ENCODE measurements around the gene MTF1. TPM values are rescaled to one million over a fixed set of nuclear protein-coding genes. Genes with fewer than 3 reads are reported as not detected.
A peak's percentile ranks its signal among the peaks of the same experiment; 100 is the strongest.
"Not testable (repeated sequence)": the region's sequence is repeated elsewhere in the genome, so short reads cannot be mapped to it uniquely, and the experiment has no call there.

Gene MTF1
- total RNA-seq, 3 donors from 2014 or later: 36.4 to 50.1 (median 49.1) TPM

- peaks cover 31% of the 10 kb centered on the region for H3K4me1 Mint-ChIP-seq (ENCODE audit: low read depth)
- ATAC-seq (no peak), DNase-seq (no peak)
- no peaks in the 10 kb centered on the region for H3K9me3 Mint-ChIP-seq
- H3K36me3 Mint-ChIP-seq (ENCODE audit: insufficient read depth): peaks cover 29% of the 10 kb centered on the region
- peak overlapping the region; percentile 90 for H3K4me3 Mint-ChIP-seq
- H3K27me3 Mint-ChIP-seq (ENCODE audit: low read depth): no peaks in the 10 kb centered on the region
These were observed 52.2 kb downstream of the MTF1 start for GRCh38 chr1:37807220-37807554.

GRCh38 chr1:37802439-37802838 lies 57.0 kb downstream of the MTF1 start:
- no peak for ATAC-seq
- no peaks in the 10 kb centered on the region for H3K9me3 Mint-ChIP-seq
- no peak for DNase-seq
- no peak overlapping the region for H3K4me3 Mint-ChIP-seq
- H3K36me3 Mint-ChIP-seq (ENCODE audit: insufficient read depth): peaks cover 52% of the 10 kb centered on the region
- H3K27me3 Mint-ChIP-seq (ENCODE audit: low read depth): no peaks in the 10 kb centered on the region
- H3K4me1 Mint-ChIP-seq (ENCODE audit: low read depth): peaks cover 15% of the 10 kb centered on the region

GRCh38 chr1:37797750-37798345 lies 61.5 kb downstream of the MTF1 start:
- H3K36me3 Mint-ChIP-seq (ENCODE audit: insufficient read depth): peaks cover 29% of the 10 kb centered on the region
- no peak overlapping the region for H3K4me3 Mint-ChIP-seq
- peaks cover 12% of the 10 kb centered on the region for H3K4me1 Mint-ChIP-seq (ENCODE audit: low read depth)
- H3K27me3 Mint-ChIP-seq (ENCODE audit: low read depth): peaks cover 9% of the 10 kb centered on the region
- ATAC-seq (no peak), DNase-seq (no peak)
- H3K9me3 Mint-ChIP-seq: no peaks in the 10 kb centered on the region

- peaks cover 12% of the 10 kb centered on the region for H3K4me1 Mint-ChIP-seq (ENCODE audit: low read depth)
- DNase-seq (no peak), ATAC-seq (no peak)
- no peaks in the 10 kb centered on the region for H3K9me3 Mint-ChIP-seq
- H3K4me3 Mint-ChIP-seq: peak overlapping the region; percentile 76
- H3K36me3 Mint-ChIP-seq (ENCODE audit: insufficient read depth): peaks cover 17% of the 10 kb centered on the region
- peaks cover 29% of the 10 kb centered on the region for H3K27me3 Mint-ChIP-seq (ENCODE audit: low read depth)
These were observed 63.9 kb downstream of the MTF1 start for GRCh38 chr1:37795340-37796125.

GRCh38 chr1:37794372-37795339 lies 64.7 kb downstream of the MTF1 start:
- peaks cover 12% of the 10 kb centered on the region for H3K4me1 Mint-ChIP-seq (ENCODE audit: low read depth)
- ATAC-seq: peak; percentile 38 to 56
- peak overlapping the region; percentile 76 for H3K4me3 Mint-ChIP-seq
- H3K36me3 Mint-ChIP-seq (ENCODE audit: insufficient read depth): peaks cover 10% of the 10 kb centered on the region
- peaks cover 32% of the 10 kb centered on the region for H3K27me3 Mint-ChIP-seq (ENCODE audit: low read depth)
- DNase-seq: no peak
- H3K9me3 Mint-ChIP-seq: no peaks in the 10 kb centered on the region

GRCh38 chr1:37793773-37794371 lies 65.5 kb downstream of the MTF1 start, which contains the start of gene MANEAL:
TSS of gene MANEAL (plus strand) at chr1:37793847. CDS start at chr1:37794183, 336 bp downstream.
- peaks cover 12% of the 10 kb centered on the region for H3K4me1 Mint-ChIP-seq (ENCODE audit: low read depth)
- peaks cover 32% of the 10 kb centered on the region for H3K27me3 Mint-ChIP-seq (ENCODE audit: low read depth)
- H3K9me3 Mint-ChIP-seq: no peaks in the 10 kb centered on the region
- peaks cover 5% of the 10 kb centered on the region for H3K36me3 Mint-ChIP-seq (ENCODE audit: insufficient read depth)
- DNase-seq (no peak), ATAC-seq (peak; percentile 80 to 83)
- H3K4me3 Mint-ChIP-seq: peak within 1 kb of the TSS; percentile 76

GRCh38 chr1:37792943-37793686 lies 66.3 kb downstream of the MTF1 start:
- Mint-ChIP-seq H3K4me1 (ENCODE audit: low read depth) (peaks cover 12% of the 10 kb centered on the region), H3K9me3 (no peaks in the 10 kb centered on the region), H3K27me3 (ENCODE audit: low read depth) (peaks cover 34% of the 10 kb centered on the region), H3K4me3 (peak overlapping the region; percentile 51), H3K36me3 (ENCODE audit: insufficient read depth) (peaks cover 2% of the 10 kb centered on the region)
- ATAC-seq (no peak), DNase-seq (no peak)

GRCh38 chr1:37782491-37782890 lies 76.9 kb downstream of the MTF1 start:
- H3K27me3 Mint-ChIP-seq (ENCODE audit: low read depth): peaks cover 12% of the 10 kb centered on the region
- no peaks in the 10 kb centered on the region for H3K9me3 Mint-ChIP-seq
- H3K4me1 Mint-ChIP-seq (ENCODE audit: low read depth): peaks cover under 1% of the 10 kb centered on the region
- H3K4me3 Mint-ChIP-seq: no peak overlapping the region
- DNase-seq (no peak), ATAC-seq (no peak)
- H3K36me3 Mint-ChIP-seq (ENCODE audit: insufficient read depth): no peaks in the 10 kb centered on the region

GRCh38 chr1:37778654-37779053 lies 80.7 kb downstream of the MTF1 start:
- DNase-seq (no peak), ATAC-seq (no peak)
- H3K27me3 Mint-ChIP-seq (ENCODE audit: low read depth): peaks cover 4% of the 10 kb centered on the region
- H3K36me3 Mint-ChIP-seq (ENCODE audit: insufficient read depth): no peaks in the 10 kb centered on the region
- H3K9me3 Mint-ChIP-seq: no peaks in the 10 kb centered on the region
- no peak overlapping the region for H3K4me3 Mint-ChIP-seq
- H3K4me1 Mint-ChIP-seq (ENCODE audit: low read depth): peaks cover 6% of the 10 kb centered on the region

GRCh38 chr1:37776946-37777516 lies 82.4 kb downstream of the MTF1 start:
- Mint-ChIP-seq H3K27me3 (ENCODE audit: low read depth) (peaks cover 11% of the 10 kb centered on the region), H3K36me3 (ENCODE audit: insufficient read depth) (no peaks in the 10 kb centered on the region), H3K4me1 (ENCODE audit: low read depth) (peaks cover 6% of the 10 kb centered on the region), H3K4me3 (no peak overlapping the region), H3K9me3 (no peaks in the 10 kb centered on the region)
- DNase-seq (no peak), ATAC-seq (peak; percentile 51 to 67)

- not testable (repeated sequence) for H3K4me1 Mint-ChIP-seq (ENCODE audit: low read depth)
These were observed 88.0 kb downstream of the MTF1 start for GRCh38 chr1:37771440-37771839.

GRCh38 chr1:37767488-37767887 lies 91.9 kb downstream of the MTF1 start:
- peaks cover 14% of the 10 kb centered on the region for H3K4me1 Mint-ChIP-seq (ENCODE audit: low read depth)
- no peaks in the 10 kb centered on the region for H3K36me3 Mint-ChIP-seq (ENCODE audit: insufficient read depth)

More at GRCh38 chr1:37771440-37771839, 88.0 kb downstream of the MTF1 start:
- not testable (repeated sequence) for H3K36me3 Mint-ChIP-seq (ENCODE audit: insufficient read depth); ATAC-seq; H3K9me3 Mint-ChIP-seq; DNase-seq; H3K4me3 Mint-ChIP-seq
- H3K27me3 Mint-ChIP-seq (ENCODE audit: low read depth): peaks cover 50% of the 10 kb centered on the region

More at GRCh38 chr1:37767488-37767887, 91.9 kb downstream of the MTF1 start:
- DNase-seq (no peak), ATAC-seq (no peak)
- no peaks in the 10 kb centered on the region for H3K9me3 Mint-ChIP-seq
- no peak overlapping the region for H3K4me3 Mint-ChIP-seq
- peaks cover 81% of the 10 kb centered on the region for H3K27me3 Mint-ChIP-seq (ENCODE audit: low read depth)

All from activated T-cell treated with anti-CD3 and anti-CD28 coated beads, Interleukin-2, amount 50 U/mL, for 4 hours (primary cell).